Lower leg skin (tissue), 4 donors: ENCODE measurements around the gene RBPJL. TPM values are rescaled to one million over a fixed set of nuclear protein-coding genes. Genes with fewer than 3 reads are reported as not detected.

Source experiments
- DNase-seq, 2 donors: peaks; one replicate each; pipeline ENCODE4 v3.0.0-alpha.2; 2019; ENCODE audit warnings: low spot score in 2 of 2
- H3K4me3 ChIP-seq: fragments of 200-600 bp; sonication (generic); 2 replicates; pipeline ENCODE4 v1.5.1; 2017; ENCODE audit warnings: mild to moderate bottlenecking, low read depth; ENCODE audit not compliant: poor library complexity, severe bottlenecking
- CTCF ChIP-seq, 3 donors: fragments of 450-650 bp; IDR thresholded peaks; one replicate each; pipeline ENCODE4 v1.5.1; 2016; ENCODE audit warnings: antibody characterized with exemption in 3 of 3, mild to moderate bottlenecking in 3 of 3, moderate library complexity in 2 of 3
- POLR2A ChIP-seq, 2 donors: fragments of 450-650 bp; IDR thresholded peaks; one replicate each; pipeline ENCODE4 v1.6.1; 2016 to 2017; ENCODE audit warnings: antibody characterized with exemption in 2 of 2, mild to moderate bottlenecking in 1 of 2, moderate library complexity in 1 of 2
- WGBS, 2 donors: methylation state at CpG; one replicate each; pipeline ENCODE4 v1.1.5; 2018; 5-methylcytosine and 5-hydroxymethylcytosine counted together
- intact Hi-C: fragments of 100-400 bp; cut with DNase I; formaldehyde crosslinking; loops from one replicate; pipeline ENCODE4 v1.15.0; 2023; ENCODE audit warnings: low total_unique reads
- total RNA-seq, 4 donors: library from RNA; depleted of rRNA; stranded (reverse); fragments of >200 nt; gene quantifications; one replicate each; pipeline ENCODE4 v1.1.0, GENCODE V29; 2016

Gene RBPJL
- total RNA-seq, 4 donors from 2014 or later = not detected

- H3K4me3 ChIP-seq = no peak overlapping the region
- 62 to 70% methylated on average over 7 of the region's 7 CpGs for WGBS, 2 donors
- intact Hi-C loops = loop anchor here (2.0 to 5.0 kb wide), 2 partner anchors 49 to 118 kb away; no protein-coding TSS in a partner anchor
- peak in 1 of 2 donors; percentile 68 for DNase-seq
- TF ChIP-seq CTCF (IDR thresholded peaks at IDR 0.05) (no peak), POLR2A (IDR thresholded peaks at IDR 0.05) (no peak)
These were observed 16.3 kb downstream of the RBPJL start for GRCh38 chr20:45322952-45323383.

GRCh38 chr20:45323731-45324130 is 17.1 kb downstream of the RBPJL start:
- no peak for TF ChIP-seq POLR2A (IDR thresholded peaks at IDR 0.05)
- no peak for TF ChIP-seq CTCF (IDR thresholded peaks at IDR 0.05)
- DNase-seq = no peak
- no peak overlapping the region for H3K4me3 ChIP-seq
- intact Hi-C loops = loop anchor here (2.0 to 5.0 kb wide), 2 partner anchors 49 to 117 kb away; no protein-coding TSS in a partner anchor

DNA sequence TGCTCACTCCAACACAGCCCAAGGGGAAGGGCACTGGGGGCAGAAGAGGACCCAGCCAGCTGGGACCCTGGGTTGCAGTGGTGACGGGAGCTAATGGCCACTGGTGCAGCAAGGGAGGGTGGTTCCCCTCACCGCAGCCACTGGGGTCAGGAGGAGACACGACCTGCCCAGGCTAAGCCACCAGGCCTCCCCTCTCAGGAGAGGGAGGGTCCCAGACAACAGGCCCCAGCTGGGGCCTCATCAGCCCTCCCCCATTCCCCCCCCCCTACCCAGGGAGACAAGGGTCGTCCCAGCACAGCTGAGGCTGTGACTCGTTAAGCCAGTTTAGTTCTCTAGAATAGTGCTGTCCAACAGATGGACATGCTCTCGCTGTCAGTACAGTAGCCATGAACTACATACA is 18.7 kb downstream of the RBPJL start:
- H3K4me3 ChIP-seq = no peak overlapping the region
- WGBS, 2 donors = 62 to 68% methylated on average over 4 to 6 of the region's 6 CpGs
- TF ChIP-seq POLR2A (IDR thresholded peaks at IDR 0.05) = no peak
- TF ChIP-seq CTCF (IDR thresholded peaks at IDR 0.05) = no peak
- intact Hi-C loops = no loop called here
- DNase-seq = no peak

DNA sequence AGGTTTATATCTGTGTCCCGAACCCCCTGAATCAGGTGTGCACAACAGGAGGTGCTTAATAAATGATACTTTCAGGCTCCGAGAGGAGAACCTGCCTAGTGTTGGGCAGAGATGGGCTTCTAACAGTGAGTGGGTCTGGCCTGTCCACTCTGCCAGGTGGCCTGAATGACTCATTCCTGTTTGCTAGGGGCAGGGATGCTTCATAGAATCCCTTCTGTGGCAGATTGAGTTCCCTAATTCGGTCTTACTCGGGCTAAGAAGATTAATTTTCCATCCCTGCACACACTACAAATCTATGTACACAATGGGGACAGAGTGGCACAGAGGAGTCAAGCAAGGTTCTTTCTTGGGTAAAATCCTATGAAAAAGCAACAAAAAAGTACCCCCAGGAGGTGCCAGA is 21.8 kb downstream of the RBPJL start:
- intact Hi-C loops = no loop called here
- TF ChIP-seq CTCF (IDR thresholded peaks at IDR 0.05) (no peak), POLR2A (IDR thresholded peaks at IDR 0.05) (no peak)
- no peak overlapping the region for H3K4me3 ChIP-seq
- WGBS, 2 donors = 91 to 99% methylated on average over 4 of the region's 4 CpGs
- no peak for DNase-seq

DNA sequence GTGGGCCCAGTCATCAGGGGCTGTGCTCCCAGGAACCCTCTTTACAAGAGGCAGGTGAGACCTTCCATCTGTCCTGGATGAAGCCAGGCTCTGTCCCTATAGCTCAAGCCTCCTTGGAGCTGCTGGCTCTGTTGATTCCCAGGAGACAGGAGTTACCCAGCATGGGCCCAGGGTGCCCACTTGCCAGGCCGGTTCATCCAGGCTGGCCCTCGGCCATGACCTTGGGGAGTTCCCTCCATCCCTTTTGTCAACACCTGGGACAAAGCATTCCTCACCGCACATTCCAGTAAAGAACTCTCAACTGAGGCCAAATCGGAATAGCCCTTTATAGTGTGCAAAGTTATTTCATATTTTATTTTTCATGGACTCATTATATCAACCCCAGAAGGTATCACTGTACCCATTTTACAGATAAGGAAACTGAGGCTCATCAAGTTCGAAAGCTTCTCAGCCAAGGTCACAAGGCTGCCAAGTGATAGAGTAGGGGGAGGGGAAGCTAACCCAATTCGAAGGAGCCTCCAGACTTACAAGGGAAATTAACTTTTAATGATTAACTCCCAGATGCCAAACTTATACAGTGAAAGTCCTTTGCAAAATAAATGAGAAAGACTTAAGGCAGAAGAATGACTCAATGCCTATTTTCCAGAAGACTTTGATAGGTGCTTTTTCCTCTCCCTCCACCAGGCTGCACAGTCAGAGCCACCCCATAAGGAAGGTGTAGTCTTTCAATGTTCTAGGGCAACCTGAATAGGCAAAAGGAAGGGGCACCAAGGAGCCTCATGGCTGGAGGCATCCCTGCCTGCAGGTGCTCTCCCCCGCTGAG is 23.1 kb downstream of the RBPJL start:
- DNase-seq = no peak
- H3K4me3 ChIP-seq = no peak overlapping the region
- 68 to 77% methylated on average over 7 of the region's 7 CpGs for WGBS, 2 donors
- no peak for TF ChIP-seq POLR2A (IDR thresholded peaks at IDR 0.05)
- TF ChIP-seq CTCF (IDR thresholded peaks at IDR 0.05) = no peak
- intact Hi-C loops = no loop called here
